K562 (cell line): Measurements from ENCODE around the gene TCF7. TPM values are rescaled to one million over a fixed set of nuclear protein-coding genes. Genes with fewer than 3 reads are reported as not detected.

Experiments
- ATAC-seq: fragments of 200-7000 bp; cut with Tn5 transposase; 3 replicates; pipeline ENCODE4 v1.9.1; 2020; ENCODE audit warnings: moderate library complexity
- BruUV-seq: library from RNA; stranded (reverse); fragments of 400-500 nt; replicated peaks from 2 replicates; lab custom pipeline; 2021; lab: Mats Ljungman, UMichigan
- CTCF ChIA-PET: fragments of 300-600 bp; formaldehyde crosslinking; extraction: SDS; loops from one replicate; lab custom pipeline; 2021; ENCODE audit warnings: low intra/inter-chr PET ratio; lab: Yijun Ruan, JAX
- POLR2A ChIA-PET: fragments of 300-600, 350-650 bp; sonication (Branson Sonifier 250); formaldehyde crosslinking; extraction: SDS; loops from one replicate; lab custom pipeline; 2021; ENCODE audit warnings: antibody characterized with exemption, inconsistent platforms; lab: Yijun Ruan, JAX
- DNase-seq, 4 experiments: peaks; one replicate each; pipeline versions ENCODE4 v3.0.0 to v3.0.0-alpha.2; 2011 to 2018; ENCODE audit warnings: low spot score in 3 of 4, mixed read lengths in 3 of 4; ENCODE audit errors: extremely low read depth in 1 of 4
- FAIRE-seq: peaks from 2 replicates; lab custom pipeline; 2011; peaks lifted over from hg19 to GRCh38; lab: Jason Lieb, UNC
- H2AFZ ChIP-seq: 2 replicates; pipeline ENCODE4 v1.6.0; 2011; ENCODE audit warnings: low read depth, low read length, control low read depth, inconsistent platforms
- H3K27ac ChIP-seq: fragments of 200-600 bp; 3 replicates; pipeline ENCODE4 v1.8.0; 2011; ENCODE audit warnings: low read depth, mild to moderate bottlenecking, control low read depth, inconsistent platforms, low read length, moderate library complexity, mixed read lengths; ENCODE audit errors: extremely low read depth
- H3K27me3 ChIP-seq, 2 experiments: fragments of 300-600 bp in 1 of 2; 2 replicates in 1 of 2; 3 replicates in 1 of 2; pipeline versions ENCODE4 v1.6.0 to v1.8.0; 2011; ENCODE audit warnings: inconsistent platforms in 2 of 2, low read length in 2 of 2, mild to moderate bottlenecking in 1 of 2, mixed read lengths in 1 of 2, moderate library complexity in 1 of 2; ENCODE audit not compliant: control insufficient read depth in 2 of 2, insufficient read depth in 2 of 2
- H3K36me3 ChIP-seq: fragments of 300-600 bp; 3 replicates; pipeline ENCODE4 v1.8.0; 2011; ENCODE audit warnings: mild to moderate bottlenecking, low read length, inconsistent platforms; ENCODE audit not compliant: control insufficient read depth, insufficient read depth
- H3K4me1 ChIP-seq, 2 experiments: fragments of 200-600 bp in 1 of 2; replicated peaks in 1 of 2; 2 replicates in 1 of 2; 3 replicates in 1 of 2; pipeline versions ENCODE4 v1.5.1 to v1.8.0; 2011; ENCODE audit warnings: inconsistent platforms in 2 of 2, low read length in 2 of 2, mild to moderate bottlenecking in 1 of 2, mixed read lengths in 1 of 2, moderate library complexity in 1 of 2; ENCODE audit not compliant: control insufficient read depth in 2 of 2, insufficient read depth in 2 of 2
- H3K4me2 ChIP-seq: 2 replicates; pipeline ENCODE4 v1.6.1; 2011; ENCODE audit warnings: low read length, control low read depth, inconsistent platforms, mixed read lengths; ENCODE audit not compliant: insufficient read depth
- H3K4me3 ChIP-seq: fragments of 200-600 bp; sonication (generic), shearing (Covaris generic); 2 replicates; pipeline ENCODE4 v1.5.1; 2016; ENCODE audit warnings: control low read depth, inconsistent platforms
- H3K79me2 ChIP-seq: fragments of 200-600 bp; 3 replicates; pipeline ENCODE4 v1.8.0; 2011; ENCODE audit warnings: low read length, inconsistent platforms; ENCODE audit not compliant: control insufficient read depth, insufficient read depth
- H3K9ac ChIP-seq, 2 experiments: 2 replicates each; pipeline versions ENCODE4 v1.6.0 to v1.6.1; 2011; ENCODE audit warnings: low read depth in 2 of 2, low read length in 2 of 2, control low read depth in 1 of 2, inconsistent platforms in 1 of 2, mild to moderate bottlenecking in 1 of 2, mixed read lengths in 1 of 2; ENCODE audit not compliant: insufficient read depth in 1 of 2
- H3K9me1 ChIP-seq: one replicate; pipeline ENCODE4 v1.6.0; 2011; ENCODE audit warnings: inconsistent platforms, mild to moderate bottlenecking, low read length, moderate library complexity; ENCODE audit not compliant: control insufficient read depth, insufficient read depth
- H3K9me3 ChIP-seq: replicated peaks from 2 replicates; pipeline ENCODE4 v1.5.1; 2011; ENCODE audit warnings: low read depth, low read length, inconsistent platforms; ENCODE audit not compliant: control insufficient read depth, insufficient read depth
- H4K20me1 ChIP-seq: replicated peaks from 2 replicates; pipeline ENCODE4 v1.6.1; 2011; ENCODE audit warnings: low read length, inconsistent platforms, mixed read lengths; ENCODE audit not compliant: control insufficient read depth, insufficient read depth
- GABPA ChIP-seq: fragments of 200-800 bp; sonication (Bioruptor generic); conservative IDR thresholded peaks from 2 replicates; pipeline ENCODE4 v1.6.1; 2016; ENCODE audit warnings: low read depth, missing genetic modification characterization, missing compliant biosample characterization
- HMGN3 ChIP-seq: IDR thresholded peaks from 2 replicates; pipeline ENCODE4 v1.6.1; 2011; ENCODE audit warnings: borderline replicate concordance, low read depth, mild to moderate bottlenecking, mixed read lengths, low read length; ENCODE audit not compliant: insufficient read length; ENCODE audit errors: extremely low read depth
- ILK ChIP-seq: fragments of 450-650 bp; IDR thresholded peaks from 2 replicates; pipeline ENCODE4 v1.6.1; 2016; ENCODE audit warnings: missing genetic modification characterization, low read depth, mild to moderate bottlenecking, missing compliant biosample characterization, moderate library complexity, borderline replicate concordance
- MCM7 ChIP-seq, 2 experiments: fragments of 450-650 bp; IDR thresholded peaks; 2 replicates each; pipeline ENCODE4 v1.6.1; 2016 to 2018
- PPARD ChIP-seq: fragments of 250-450 bp; sonication (Bioruptor Pico); IDR thresholded peaks from 2 replicates; pipeline ENCODE4 v1.8.0; 2022; ENCODE audit warnings: inconsistent platforms, mild to moderate bottlenecking, moderate library complexity
- PTBP1 ChIP-seq: fragments of 200-400 bp; formaldehyde crosslinking; IDR thresholded peaks from 2 replicates; pipeline ENCODE4 v1.6.1; 2017; ENCODE audit warnings: low read depth, low read length
- RFX7 ChIP-seq: fragments of 250-450 bp; sonication (Bioruptor Pico); IDR thresholded peaks from 2 replicates; pipeline ENCODE4 v1.5.1; 2021; ENCODE audit warnings: mild to moderate bottlenecking
- RNF2 ChIP-seq: sonication (generic); IDR thresholded peaks from 2 replicates; pipeline ENCODE4 v1.6.1; 2016
- RUNX1 ChIP-seq: sonication (generic); IDR thresholded peaks from 2 replicates; pipeline ENCODE4 v1.6.1; 2016; ENCODE audit warnings: antibody characterized with exemption, low read depth
- SAP30 ChIP-seq: fragments of 200-600 bp; sonication (generic); IDR thresholded peaks from 2 replicates; pipeline ENCODE4 v1.6.1; 2012; ENCODE audit warnings: borderline replicate concordance, low read depth, mild to moderate bottlenecking, moderate library complexity, low read length, control low read depth, inconsistent platforms; ENCODE audit not compliant: insufficient read depth, poor library complexity, severe bottlenecking
- SREBF1 ChIP-seq: fragments of 150-350 bp; IDR thresholded peaks from 2 replicates; pipeline ENCODE4 v1.6.1; 2014; ENCODE audit warnings: antibody characterized with exemption, low read depth, low read length, borderline replicate concordance
- SRSF1 ChIP-seq: fragments of 200-400 bp; formaldehyde crosslinking; IDR thresholded peaks from 2 replicates; pipeline ENCODE4 v1.6.1; 2017; ENCODE audit warnings: mild to moderate bottlenecking, low read depth, low read length, moderate library complexity
- SRSF7 ChIP-seq: fragments of 200-400 bp; formaldehyde crosslinking; optimal IDR thresholded peaks from 2 replicates; pipeline ENCODE3; 2017; ENCODE audit warnings: mild to moderate bottlenecking, low read depth, low read length
- TRIM25 ChIP-seq: fragments of 450-650 bp; IDR thresholded peaks from 2 replicates; pipeline ENCODE4 v1.7.0; 2016; ENCODE audit warnings: borderline replicate concordance
- ZC3H8 ChIP-seq: fragments of 450-650 bp; IDR thresholded peaks from 2 replicates; pipeline ENCODE4 v1.6.1; 2017
- ZNF124 ChIP-seq: sonication (generic); formaldehyde crosslinking; IDR thresholded peaks from 2 replicates; pipeline ENCODE4 v1.8.1; 2022; ENCODE audit warnings: missing genetic modification reagents
- ZNF165 ChIP-seq: fragments of 250-450 bp; sonication (Bioruptor Pico); IDR thresholded peaks from 2 replicates; pipeline ENCODE4 v1.4.0; 2020; ENCODE audit warnings: borderline replicate concordance
- ZNF224 ChIP-seq: sonication (generic); formaldehyde crosslinking; IDR thresholded peaks from 2 replicates; pipeline ENCODE4 v1.8.0; 2022; ENCODE audit warnings: mild to moderate bottlenecking, missing genetic modification reagents
- ZNF253 ChIP-seq: fragments of 250-450 bp; sonication (Bioruptor Pico); conservative IDR thresholded peaks from 2 replicates; pipeline ENCODE4 v1.6.1; 2021; ENCODE audit warnings: mild to moderate bottlenecking
- ZNF830 ChIP-seq: fragments of 250-450 bp; sonication (Bioruptor Pico); IDR thresholded peaks from 2 replicates; pipeline ENCODE4 v1.5.0; 2021; ENCODE audit warnings: mild to moderate bottlenecking
- WGBS: fragments of 100-300 bp; shearing (Covaris generic); methylation state at CpG from one replicate; pipeline ENCODE4 v1.1.6; 2016; ENCODE audit warnings: low coverage, mixed read lengths; ENCODE audit not compliant: insufficient coverage; ENCODE audit errors: missing lambda C conversion rate; 5-methylcytosine and 5-hydroxymethylcytosine counted together
- in situ Hi-C: fragments of 300-500 bp; cut with MboI; formaldehyde crosslinking; loops from 4 replicates; pipeline ENCODE4 v1.15.0; 2018; ENCODE audit warnings: inconsistent platforms, mixed read lengths
- intact Hi-C: fragments of 100-400 bp; cut with micrococcal nuclease; formaldehyde crosslinking; loops from 2 replicates; pipeline ENCODE4 v1.14.2; 2022
- polyA plus RNA-seq, 8 experiments: library from polyadenylated mRNA; depleted of rRNA in 4 of 8; stranded (reverse) in 5 of 8; unstranded in 3 of 8; fragments of >200 nt; fragmentation: Nextera tagmentation in 2 of 8; fragmentation: Illumina TruSeq in 1 of 8; extraction: Ambion mirVana in 2 of 8; extraction: Trizol in 1 of 8; gene quantifications; 2 replicates each; pipeline versions ENCODE4 v1.2.1 to v1.2.3, GENCODE V29; 2011 to 2014; ENCODE audit warnings: inconsistent platforms in 1 of 8, missing spikeins in 1 of 8
- total RNA-seq, 7 experiments: library from RNA; depleted of rRNA in 6 of 7; stranded (reverse); fragments of >200 nt in 6 of 7; fragmentation: Illumina TruSeq in 2 of 7; extraction: Trizol in 2 of 7; gene quantifications; 2 replicates each; pipeline versions ENCODE4 v1.2.1 to v1.2.3, GENCODE V29; 2011 to 2021; ENCODE audit warnings: low replicate concordance in 1 of 7

Gene TCF7
- total and polyA plus RNA-seq, 9 of the 15 experiments (the other 6 are each of a cell fraction or from before 2014, with no cell fraction given): 1.6 to 14.9 (median 4.2) TPM

- no peak for DNase-seq
- Histone ChIP-seq H4K20me1 (peaks cover 28% of the 10 kb centered on the region), H3K4me1 (peaks cover 0 to 17% of the 10 kb centered on the region in 2 experiments; a peak in 1 of 5 replicates), H3K4me2 (no peak overlapping the region), H3K9me3 (no peaks in the 10 kb centered on the region), H3K27me3 (no peaks in the 10 kb centered on the region), H2AFZ (no peak overlapping the region), H3K79me2 (no peaks in the 10 kb centered on the region), H3K36me3 (peaks cover 49% of the 10 kb centered on the region; the same call in 2 of the 3 replicates), H3K4me3 (no peak overlapping the region), H3K9ac (no peak overlapping the region), H3K9me1 (peaks cover 7% of the 10 kb centered on the region), H3K27ac (no peak overlapping the region)
- ChIA-PET CTCF (no interaction called here), POLR2A (interaction anchor here (0.6 kb wide), 2 partner anchors 26 to 199 kb away, joined by 3 read pairs; no protein-coding TSS in a partner anchor)
- no TSS peak for BruUV-seq
- WGBS: 86% methylated on average over 7 of the region's 7 CpGs
- in situ Hi-C loops: no loop called here
- FAIRE-seq: no peak
- intact Hi-C loops: no loop called here
- no peak for ATAC-seq
- TF ChIP-seq PTBP1 (no peak), SRSF1 (no peak), RUNX1 (no peak), ZNF830 (no peak), ZC3H8 (no peak), GABPA (tag) (no peak), SRSF7 (no peak), RNF2 (no peak), ILK (tag) (no peak), HMGN3 (no peak), SREBF1 (no peak), SAP30 (no peak), RFX7 (no peak), PPARD (CRISPR knock-in tag) (no peak), ZNF124 (CRISPR knock-in tag) (no peak), MCM7 (IDR thresholded peaks at IDR 0.05) (no peak), TRIM25 (no peak), ZNF253 (CRISPR knock-in tag) (no peak), ZNF165 (no peak), ZNF224 (CRISPR knock-in tag) (no peak)
These were observed 17.3 kb downstream of the TCF7 start for GRCh38 chr5:134131578-134132350.
